RWPE1 (cell line): Measurements from ENCODE around the gene WNT9B.

Experiments
- CTCF ChIA-PET: fragments of 350-600 bp; sonication (Branson Sonifier 250); formaldehyde crosslinking; extraction: SDS; loops from one replicate; lab custom pipeline; 2021; lab: Yijun Ruan, JAX
- POLR2A ChIA-PET: fragments of 400-600 bp; formaldehyde crosslinking; extraction: SDS; loops from one replicate; lab custom pipeline; 2020; ENCODE audit warnings: antibody characterized with exemption; ENCODE audit not compliant: low non-redundant PET; lab: Yijun Ruan, JAX
- DNase-seq: peaks from one replicate; pipeline ENCODE4 v3.0.0; 2012; ENCODE audit warnings: low spot score
- H3K27ac ChIP-seq: fragments of 450-650 bp; 2 replicates; pipeline ENCODE4 v1.5.1; 2017
- TF ChIP-seq, protein P1 (sequence below): fragments of 450-650 bp; conservative IDR thresholded peaks from 2 replicates; pipeline ENCODE4 v1.5.1; 2017; ENCODE audit warnings: low read depth, mild to moderate bottlenecking

Gene WNT9B

DNA sequence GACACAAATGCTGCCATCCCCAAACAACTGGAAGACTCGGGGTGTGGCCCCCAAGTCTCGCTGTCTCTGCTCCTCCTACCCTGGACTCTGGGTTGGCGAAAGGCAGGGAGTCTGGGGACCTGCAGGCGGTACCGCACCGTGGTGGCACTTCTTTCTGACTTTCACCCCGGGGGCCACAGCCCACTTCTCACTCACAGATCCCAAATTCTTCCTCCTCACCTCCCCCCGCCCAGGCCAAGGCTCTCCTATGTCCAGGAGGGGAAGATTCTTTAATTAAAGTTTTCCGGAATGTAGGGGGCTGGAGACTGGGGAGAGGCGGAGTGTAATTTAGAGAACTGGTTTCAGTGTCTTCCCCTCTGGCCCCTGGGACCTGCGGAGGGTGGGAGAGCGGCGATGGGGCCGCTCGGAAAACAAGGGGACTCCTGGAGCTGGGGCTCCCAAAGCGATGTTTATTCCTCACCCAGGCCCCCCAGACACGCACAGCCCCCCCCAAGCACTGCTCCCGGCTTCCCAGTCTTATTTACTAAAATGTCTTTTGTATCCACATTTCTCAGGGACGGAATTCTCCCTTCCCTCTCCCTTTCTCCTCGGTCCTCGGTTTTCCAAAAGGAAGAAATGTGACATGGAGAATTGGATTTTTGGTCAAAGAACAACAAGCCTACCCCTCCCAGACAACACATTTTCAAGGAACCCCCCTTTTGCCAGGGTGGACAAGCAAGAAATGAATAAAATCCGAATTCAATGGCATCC is 34.1 kb upstream of the WNT9B start:
- TF ChIP-seq, protein P1, sequence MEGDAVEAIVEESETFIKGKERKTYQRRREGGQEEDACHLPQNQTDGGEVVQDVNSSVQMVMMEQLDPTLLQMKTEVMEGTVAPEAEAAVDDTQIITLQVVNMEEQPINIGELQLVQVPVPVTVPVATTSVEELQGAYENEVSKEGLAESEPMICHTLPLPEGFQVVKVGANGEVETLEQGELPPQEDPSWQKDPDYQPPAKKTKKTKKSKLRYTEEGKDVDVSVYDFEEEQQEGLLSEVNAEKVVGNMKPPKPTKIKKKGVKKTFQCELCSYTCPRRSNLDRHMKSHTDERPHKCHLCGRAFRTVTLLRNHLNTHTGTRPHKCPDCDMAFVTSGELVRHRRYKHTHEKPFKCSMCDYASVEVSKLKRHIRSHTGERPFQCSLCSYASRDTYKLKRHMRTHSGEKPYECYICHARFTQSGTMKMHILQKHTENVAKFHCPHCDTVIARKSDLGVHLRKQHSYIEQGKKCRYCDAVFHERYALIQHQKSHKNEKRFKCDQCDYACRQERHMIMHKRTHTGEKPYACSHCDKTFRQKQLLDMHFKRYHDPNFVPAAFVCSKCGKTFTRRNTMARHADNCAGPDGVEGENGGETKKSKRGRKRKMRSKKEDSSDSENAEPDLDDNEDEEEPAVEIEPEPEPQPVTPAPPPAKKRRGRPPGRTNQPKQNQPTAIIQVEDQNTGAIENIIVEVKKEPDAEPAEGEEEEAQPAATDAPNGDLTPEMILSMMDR, result no peak
- DNase-seq, result no peak
- no peak overlapping the region for H3K27ac ChIP-seq
- ChIA-PET CTCF (no interaction called here), POLR2A (no interaction called here)

DNA sequence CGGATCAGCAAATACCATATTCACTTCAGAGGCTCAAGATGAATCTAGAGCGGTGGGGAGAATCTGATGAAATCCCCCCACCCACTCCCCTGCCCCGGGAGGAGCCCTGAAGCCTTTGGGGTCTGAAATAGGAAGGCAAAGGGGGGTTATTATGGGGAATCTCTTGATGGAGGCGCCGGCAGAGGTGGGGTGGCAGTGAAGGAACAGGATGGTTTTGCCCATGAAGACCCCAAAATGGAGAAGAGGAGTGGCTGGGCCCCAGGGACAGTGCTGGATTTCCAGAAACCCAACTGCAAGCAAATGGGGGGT is 33.5 kb upstream of the WNT9B start:
- ChIA-PET CTCF (no interaction called here), POLR2A (no interaction called here)
- TF ChIP-seq, protein P1, result no peak
- H3K27ac ChIP-seq, result no peak overlapping the region
- no peak for DNase-seq

DNA sequence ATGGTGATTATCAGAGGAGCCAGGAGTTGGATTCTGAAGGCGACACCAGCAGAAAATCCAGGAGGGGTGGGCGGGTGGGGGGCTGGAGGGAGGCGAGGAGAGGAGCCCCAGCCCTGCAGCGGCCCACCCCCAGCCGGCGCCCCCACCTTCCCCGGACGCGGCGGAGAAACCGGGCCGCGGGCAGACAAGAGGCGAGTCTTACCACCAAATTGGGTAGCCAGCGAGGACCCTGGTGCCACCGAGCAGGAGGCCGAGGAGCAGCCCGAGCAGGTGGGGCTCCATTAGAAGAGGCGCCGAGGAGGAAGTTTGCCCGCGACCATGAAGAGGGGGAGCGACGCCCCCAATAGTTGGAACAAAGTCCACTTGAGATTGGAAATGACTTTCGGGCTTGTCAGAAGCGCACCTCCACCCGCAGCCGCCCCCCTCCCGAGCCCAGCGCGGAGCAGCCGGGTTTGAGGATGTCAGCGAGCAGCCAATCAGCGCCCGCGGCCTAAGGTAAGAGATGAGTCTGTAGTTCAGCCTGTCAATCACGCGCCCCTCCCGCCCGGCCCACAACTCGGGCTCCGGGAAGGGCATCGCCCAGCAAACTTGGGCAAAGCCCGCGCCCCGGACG is 33.0 kb upstream of the WNT9B start, which contains the start of gene WNT3:
Gene WNT3, minus strand, starts transcription at position 377 of the 613 bp plus-strand sequence. Its CDS starts 95 bp downstream, at position 282.
- no peak within 1 kb of the TSS for H3K27ac ChIP-seq
- POLR2A ChIA-PET, result no interaction called here
- CTCF ChIA-PET, result no interaction called here
- TF ChIP-seq, protein P1, result no peak
- DNase-seq, result peak; percentile 51

DNA sequence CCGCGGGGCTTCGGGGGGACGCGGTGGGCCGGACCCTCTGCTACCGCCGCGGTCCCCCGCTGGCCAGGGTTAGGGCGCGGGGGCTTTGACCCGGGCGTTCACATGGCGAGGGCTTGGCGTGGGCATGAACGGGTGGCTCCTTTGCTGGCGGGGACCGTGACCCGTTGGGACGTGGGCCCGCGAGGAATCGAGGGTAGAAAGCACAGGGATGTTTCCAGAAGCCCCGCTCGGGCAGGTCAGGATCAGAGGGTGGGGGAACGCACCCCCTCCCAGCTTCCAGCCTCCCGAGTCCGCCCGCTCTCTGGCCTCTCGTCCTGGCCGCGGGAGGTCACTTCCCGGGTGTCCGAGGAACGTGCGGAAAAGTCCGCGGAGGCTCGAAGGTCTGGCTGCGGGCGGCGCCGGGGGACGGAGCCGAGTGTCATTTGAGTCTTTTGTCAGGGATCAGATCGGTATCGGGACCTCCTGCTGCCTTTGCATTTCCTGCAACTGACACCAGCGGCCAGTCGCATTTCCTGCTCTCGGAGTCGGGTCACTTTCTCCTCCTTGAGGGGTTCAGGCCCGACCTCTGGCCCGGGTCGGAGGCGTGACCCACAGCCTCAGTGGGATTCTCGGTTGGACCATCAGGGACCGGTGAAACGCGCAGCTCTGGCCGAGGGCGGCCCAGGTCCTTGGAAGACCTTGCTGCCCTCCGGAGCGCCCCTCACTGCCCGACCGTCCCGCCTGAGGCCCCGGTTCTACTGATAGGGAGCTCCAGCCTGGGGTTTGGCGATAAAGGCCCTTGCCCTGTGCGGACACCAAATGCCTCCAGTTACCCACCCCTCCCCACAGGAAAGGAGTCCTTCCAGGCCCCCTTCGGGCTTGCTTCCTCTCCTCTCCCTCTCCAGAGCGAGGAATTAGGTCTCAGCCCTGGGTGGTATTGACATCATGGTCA is 32.2 kb upstream of the WNT9B start:
- TF ChIP-seq, protein P1, result no peak
- CTCF ChIA-PET, result no interaction called here
- H3K27ac ChIP-seq, result no peak overlapping the region

DNA sequence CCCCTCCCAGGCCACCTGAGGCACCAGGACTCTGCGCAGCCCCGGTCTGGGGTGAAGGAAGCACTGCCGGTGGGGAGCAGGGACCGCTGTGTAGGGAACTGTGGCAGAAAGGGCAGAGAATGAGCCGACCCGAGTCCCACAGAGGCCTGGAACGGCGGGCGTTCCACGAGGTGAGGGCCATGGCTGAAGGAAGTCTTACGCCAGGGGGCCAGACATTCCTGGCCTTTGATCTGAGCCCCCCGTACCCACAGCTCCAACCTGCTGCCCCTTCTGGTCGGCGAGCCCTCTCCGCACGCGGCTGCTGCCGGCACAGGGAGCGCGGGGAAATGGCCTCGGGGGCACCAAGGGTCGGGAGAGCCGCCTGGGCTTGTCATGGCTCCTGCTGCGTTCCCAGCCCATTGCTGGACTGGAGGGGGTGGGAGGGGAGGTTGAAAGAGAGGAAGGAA is 31.5 kb upstream of the WNT9B start:
- POLR2A ChIA-PET, result no interaction called here
- H3K27ac ChIP-seq, result no peak overlapping the region
- DNase-seq, result no peak
- TF ChIP-seq, protein P1, result no peak
- CTCF ChIA-PET, result no interaction called here

More for the DNA sequence above, 32.2 kb upstream of the WNT9B start:
- POLR2A ChIA-PET, result no interaction called here
- DNase-seq, result no peak
